HPDE6-E6E7 (cell line): Measurements from ENCODE around the gene REEP2.

ENCODE experiments used
- DNase-seq: peaks from one replicate; pipeline ENCODE4 v3.0.0; 2011; ENCODE audit warnings: missing footprints; ENCODE audit errors: extremely low spot score

REEP2 gene

DNA sequence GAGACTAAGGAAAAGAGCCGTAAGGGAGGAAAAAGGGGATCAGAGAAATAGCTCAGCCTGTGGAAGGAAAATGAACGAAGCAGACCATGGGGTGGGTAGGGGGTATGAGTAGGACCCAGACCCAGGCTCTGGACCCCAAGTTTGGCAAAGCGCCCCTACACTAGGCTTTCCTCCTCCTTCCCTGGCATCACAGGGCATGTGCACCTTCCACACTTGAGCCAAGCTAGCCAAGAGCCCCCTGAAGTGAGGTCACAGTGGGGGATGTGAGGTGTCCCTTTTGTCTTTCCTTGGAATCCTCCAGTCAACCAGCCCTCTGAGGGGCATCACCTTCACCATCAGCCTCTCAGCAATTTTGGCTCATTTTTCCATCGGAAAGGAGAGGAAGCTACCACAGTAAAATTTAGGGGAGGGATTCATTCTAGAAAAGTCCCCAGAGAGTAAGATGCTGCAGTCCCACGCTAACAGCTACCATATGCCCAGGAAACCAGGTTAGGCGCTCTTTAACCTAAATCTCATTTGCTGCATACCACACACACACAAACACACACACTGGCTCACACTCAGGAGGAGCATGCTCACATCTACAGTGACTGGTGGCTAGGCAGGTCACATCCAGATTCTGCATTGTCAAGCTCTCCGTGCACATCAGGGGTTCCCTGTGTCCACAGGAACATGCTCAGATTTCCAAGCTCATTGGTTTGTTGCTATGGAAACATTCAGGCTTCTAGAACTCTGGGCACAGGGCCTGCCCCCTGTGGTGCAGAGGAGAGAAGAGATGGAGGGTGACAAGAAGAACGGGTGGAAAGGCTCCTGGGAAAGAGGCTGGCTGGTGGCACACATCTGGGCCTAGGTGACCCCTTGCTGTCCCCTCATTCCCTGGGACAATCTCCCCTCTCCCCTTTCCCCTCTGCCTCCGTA is 9.9 kb downstream of the REEP2 start:
- no peak for DNase-seq

DNA sequence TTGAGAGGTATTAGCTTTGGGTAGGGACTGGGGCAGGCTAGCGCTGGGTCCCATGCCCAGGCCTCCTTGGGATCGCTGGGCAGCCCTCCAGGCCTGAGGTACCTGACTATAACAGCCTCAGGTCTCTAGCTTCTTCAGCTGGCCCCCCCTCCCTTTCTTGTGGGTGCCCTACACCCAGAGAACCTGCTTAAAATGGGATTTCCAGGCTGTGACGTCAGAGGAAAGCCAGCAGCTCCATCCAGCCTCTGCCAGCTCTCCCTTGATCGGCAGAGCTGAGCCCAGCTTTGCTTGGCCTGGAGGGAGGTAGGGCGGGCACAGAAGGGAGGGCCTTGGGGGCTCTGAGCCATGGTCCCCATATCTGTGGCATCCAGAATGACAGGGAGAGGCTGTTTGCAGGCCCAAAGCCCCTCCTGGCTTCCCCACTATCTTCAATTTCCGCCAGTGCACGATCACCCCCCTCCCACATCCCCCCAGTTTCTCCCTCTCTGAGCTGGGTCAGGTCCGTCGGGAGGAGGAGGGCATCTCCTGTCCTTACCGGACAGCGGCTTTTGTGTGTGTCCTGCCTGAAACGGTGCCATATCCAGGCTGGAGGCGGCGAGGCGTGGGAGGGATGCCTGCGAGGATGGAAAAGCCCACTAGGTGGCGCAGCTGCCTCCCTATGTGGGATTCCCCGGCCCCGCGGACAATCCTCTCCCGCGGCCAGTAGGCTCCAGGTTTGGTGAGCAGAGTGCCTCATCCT is 10.8 kb downstream of the REEP2 start:
- peak; percentile 95 for DNase-seq

DNA sequence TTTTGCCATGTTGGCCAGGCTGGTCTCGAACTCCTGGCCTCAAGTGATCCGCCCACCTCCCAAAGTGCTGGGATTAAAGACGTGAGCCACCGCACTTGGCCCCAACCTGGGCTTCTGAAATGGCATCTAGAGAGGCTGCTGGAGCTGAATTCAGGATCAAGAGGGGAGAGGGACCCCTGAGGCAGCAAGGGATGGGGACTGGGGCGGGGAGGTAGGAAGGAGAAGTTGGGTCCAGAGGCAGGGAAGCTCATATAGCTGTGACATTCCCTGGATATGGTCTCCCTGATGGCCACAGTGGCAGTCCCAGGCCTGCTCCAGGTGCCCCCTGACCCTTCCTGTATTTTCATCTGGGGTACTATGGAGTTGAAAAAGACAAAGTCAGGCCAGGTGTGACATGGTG is 12.1 kb downstream of the REEP2 start:
- no peak for DNase-seq

DNA sequence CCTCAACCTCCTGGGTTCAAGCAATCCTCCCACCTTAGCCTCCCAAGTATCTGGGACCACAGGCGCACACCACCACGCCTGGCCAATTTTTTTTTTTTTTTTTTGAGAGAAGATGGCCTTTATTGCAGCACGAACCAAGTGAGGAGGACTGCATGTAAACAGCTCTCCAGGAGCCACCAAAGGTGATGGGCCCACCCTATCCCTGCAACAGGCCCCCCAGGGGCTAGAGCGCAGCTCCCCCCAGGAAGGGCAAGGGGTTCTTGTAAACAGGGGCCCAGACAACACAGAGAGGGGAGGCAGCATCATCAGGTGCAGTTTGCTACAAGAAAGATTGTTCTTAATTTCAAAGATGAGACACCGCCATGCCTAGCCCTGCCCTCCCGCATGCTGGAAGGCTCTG is 13.9 kb downstream of the REEP2 start:
- no peak for DNase-seq

DNA sequence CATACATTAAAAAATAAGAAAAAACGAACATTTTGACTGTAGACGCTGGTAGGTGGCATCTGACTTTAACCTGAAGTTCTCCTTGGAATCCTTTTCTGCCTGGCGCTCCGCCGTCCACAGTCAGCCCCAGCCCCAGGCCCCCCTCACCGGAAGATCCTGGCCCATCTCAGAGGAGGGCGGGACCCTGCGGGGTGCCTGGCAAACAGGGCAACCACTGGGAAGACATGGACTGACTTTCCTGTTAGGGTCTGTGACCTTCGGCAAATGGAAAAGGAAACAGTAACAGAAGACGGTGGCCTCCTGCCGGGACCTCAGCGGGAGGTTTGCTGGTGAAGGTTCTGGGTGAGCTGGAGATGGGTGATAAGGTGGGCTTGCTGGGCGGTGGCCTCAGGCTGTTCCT is 14.7 kb downstream of the REEP2 start:
- DNase-seq: no peak

DNA sequence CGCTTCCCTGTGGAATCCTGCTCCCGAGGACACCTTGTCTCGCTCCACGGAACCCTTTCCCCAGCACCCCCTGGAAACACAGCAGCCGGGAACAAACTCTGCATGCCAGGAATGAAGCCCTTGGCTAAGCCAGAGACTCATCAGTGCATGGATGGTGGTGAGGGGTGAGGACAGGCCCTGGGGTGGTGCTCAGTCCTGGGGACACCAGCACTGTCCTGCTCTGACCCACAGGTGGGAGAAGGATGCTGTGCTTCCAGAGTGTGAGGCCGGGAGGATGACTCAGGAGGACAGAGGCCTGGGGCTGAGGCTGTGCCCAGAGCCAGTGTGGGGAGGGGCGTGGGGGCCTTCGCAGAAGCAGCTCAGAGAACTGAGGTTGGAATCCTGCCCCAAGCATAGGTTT is 15.3 kb downstream of the REEP2 start:
- no peak for DNase-seq

DNA sequence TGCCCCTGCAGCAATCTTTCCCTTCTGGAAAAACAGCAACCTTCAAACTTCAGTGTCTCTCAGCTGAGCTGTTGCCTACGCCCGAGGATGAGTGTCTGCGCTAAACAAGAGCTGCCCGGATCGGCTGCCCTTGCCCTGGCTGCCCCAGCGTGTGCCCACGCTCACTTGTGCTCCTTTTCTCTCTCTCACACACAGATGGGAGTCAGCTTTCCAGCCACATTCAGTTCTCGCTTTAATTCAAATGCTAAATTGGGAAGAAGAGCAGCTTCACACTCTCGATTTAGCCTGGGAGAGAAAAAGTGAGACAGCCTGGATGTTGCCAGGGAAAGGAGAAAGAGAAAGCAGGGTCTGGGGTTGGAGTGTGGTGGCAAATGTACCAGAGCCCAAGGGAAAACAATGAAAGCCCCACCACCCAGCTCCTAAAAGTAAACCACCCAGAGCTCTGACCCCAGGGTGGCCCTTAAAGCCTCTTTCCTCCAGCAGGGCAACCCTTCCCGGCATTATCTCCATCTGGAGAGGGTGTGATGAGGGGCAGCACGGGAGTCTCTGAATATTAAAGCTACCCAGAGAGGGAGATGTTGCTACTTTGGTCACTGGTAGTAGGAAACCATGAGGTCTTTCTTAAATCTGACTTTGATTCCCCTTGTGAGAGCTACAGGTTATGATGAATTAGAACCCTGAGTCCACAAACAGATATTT is 16.5 kb downstream of the REEP2 start:
- DNase-seq: no peak

DNA sequence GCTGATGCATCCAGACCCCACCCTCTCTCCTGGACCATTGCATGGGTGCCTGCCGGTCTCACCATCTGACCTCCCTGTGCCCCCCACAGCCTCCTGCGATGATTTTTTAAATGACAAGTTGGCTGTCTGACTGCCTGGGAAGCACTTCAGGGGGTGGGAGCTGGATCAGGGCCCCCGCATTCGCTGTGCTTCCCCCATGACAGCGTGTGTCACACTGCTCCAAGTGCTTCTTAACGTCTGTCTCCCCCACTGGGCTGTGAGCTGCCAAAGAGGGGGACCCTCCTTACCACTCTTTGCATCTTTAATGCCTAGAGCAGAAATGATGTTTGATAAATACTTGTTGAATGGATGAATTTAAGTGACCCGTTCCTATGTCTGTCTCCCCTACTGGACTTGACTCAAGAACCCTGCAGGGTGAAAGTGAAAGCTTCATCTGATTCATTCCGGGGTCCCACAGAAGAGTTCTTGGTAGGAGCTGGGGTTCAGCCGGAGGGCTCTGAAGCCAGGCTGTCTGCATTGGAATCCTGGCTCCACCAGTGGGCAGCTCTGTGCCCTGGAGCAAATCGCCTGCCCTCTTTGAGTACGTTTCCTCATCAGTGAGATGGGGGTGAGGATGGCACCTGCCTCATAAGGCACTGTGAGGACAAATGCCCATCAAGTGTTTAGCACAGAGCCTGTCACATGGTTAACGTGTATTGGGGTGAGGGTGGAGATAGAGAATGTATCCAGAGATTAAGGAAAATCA is 18.8 kb downstream of the REEP2 start:
- no peak for DNase-seq

DNA sequence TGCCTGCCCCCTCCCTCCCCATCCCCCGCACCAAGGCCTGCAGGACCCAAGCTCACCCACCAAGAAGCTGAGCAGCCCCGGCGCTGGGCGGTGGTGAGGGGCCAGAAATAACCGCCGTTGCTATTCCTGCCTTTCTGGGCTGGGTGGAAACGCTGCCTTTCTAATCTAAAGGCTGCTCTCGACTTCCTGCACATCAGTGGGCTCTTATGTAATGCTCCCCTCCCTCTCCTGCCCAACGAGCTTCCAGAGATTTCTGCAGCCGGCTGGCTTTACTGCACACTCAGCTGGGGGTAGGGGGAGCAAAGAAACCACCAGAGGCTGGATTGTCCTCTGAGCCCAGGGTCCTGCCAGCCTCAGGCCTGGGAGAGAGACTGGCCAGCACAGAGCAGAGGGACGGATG is 19.5 kb downstream of the REEP2 start:
- DNase-seq: no peak

DNA sequence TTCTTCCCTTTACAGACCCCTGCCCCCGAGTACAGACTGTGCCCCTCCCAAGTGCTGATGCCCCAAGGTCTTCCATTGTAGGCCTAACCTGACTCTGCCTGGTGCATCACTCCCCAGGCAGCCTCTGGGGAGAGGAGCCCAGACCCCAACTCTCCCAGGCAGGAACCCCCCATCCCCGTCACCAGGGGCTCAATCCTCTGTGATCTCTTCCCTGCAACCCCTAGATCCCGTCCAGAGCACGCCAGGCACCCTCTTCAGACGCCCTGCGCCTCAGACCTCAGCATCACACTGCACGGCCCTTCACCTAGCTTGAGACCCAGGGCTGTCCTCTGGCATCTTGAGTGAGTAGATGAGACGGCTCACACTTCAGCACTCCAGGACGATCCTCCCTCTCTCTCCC is 20.0 kb downstream of the REEP2 start:
- DNase-seq: no peak

DNA sequence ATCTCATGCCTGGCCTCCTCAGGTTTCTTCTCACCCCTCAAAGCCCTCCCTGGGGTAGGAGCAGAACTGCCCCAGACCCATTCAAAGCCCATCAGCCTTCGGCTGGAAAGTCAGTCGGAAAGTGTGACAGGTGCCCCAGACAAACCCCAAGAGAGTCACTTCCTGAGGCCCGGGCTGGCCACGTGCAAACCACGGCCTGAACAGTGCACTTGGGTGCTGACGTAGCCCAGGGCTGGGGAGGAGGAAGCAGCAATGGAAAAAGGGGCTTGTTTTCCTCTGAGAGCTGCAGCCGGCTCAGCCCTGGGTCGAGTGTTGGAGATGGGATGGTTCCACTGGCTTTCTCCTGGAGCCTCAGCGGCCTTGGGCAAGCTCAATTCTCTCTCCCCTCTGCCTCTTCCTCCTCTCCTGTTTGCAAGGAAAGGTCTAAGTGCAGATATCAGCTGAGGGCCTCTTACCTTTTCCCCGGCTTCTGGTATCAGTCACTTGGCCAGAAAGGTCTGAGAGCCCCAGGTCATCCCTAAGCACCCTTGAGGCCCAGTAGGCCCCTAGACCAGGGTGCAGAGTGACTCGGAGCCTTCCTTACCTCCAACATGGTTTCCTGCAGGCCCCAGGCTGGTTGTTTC is 20.6 kb downstream of the REEP2 start:
- DNase-seq: no peak

DNA sequence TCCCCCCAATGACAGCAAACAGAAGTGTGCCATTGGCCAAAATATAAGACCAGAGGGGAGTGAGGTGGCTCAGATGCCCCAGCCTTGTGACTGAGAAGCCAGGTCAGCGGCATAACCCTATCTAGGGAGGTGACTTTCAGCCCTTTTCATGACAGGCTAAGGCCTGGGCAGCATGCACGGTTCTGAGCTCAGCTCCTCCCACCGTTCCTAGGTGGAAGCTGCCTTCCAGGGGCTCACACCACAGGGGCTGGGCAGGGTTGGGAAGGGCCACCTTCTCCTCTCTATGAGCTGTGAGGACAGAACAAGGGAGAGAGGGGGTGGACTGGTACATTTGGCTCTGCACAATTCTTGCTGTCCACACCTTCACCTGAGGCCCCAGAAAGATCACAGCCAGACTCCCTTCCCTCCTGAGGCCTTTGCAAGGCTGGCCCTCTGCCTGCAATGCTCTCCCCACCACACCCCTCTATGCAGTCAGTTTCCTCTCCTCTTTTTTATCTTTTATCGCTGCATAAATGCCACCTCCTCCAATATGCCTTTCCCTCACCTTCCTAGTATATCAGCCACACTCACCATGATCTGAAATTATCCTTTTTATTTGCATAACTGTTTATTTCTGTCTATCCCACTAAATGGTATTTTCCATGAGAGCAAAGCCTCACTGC is 21.3 kb downstream of the REEP2 start:
- DNase-seq: no peak

DNA sequence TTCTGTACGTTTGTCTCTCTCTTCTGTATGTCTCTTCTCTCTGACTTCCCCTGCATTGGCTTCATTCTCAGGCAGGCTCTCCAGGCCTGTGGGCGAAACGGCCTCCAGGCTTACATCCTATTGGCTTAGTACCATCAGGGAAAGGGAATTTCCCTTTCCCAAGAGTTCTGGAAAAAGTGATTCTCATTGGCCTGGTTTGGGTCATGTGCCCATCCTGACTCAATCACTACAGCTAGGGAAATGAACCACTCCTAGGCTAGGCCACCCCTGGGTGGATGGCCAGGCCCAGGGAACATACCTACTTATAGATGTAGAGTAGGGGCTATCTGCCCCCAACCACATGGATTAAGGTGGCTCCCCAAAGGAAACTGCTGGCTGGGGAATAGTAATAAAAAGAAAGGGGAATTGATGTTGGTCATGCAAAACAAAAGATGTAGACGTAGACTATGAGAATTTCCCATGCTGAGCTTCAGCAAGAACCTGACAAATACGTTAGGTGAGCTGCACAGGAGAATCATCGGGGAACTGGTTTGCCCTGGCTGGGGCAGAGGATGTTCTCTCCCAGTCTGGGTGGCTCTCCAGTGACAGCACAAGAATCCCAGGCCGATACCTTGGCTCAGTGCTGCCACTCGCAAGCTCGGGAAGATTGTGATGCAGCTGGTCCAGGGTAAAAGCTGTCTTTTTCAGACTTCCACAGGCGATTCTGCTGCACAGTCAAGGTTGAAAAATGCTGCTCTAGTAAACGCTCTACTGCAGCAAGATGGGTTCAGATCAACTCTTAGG is 22.7 kb downstream of the REEP2 start:
- DNase-seq: no peak

DNA sequence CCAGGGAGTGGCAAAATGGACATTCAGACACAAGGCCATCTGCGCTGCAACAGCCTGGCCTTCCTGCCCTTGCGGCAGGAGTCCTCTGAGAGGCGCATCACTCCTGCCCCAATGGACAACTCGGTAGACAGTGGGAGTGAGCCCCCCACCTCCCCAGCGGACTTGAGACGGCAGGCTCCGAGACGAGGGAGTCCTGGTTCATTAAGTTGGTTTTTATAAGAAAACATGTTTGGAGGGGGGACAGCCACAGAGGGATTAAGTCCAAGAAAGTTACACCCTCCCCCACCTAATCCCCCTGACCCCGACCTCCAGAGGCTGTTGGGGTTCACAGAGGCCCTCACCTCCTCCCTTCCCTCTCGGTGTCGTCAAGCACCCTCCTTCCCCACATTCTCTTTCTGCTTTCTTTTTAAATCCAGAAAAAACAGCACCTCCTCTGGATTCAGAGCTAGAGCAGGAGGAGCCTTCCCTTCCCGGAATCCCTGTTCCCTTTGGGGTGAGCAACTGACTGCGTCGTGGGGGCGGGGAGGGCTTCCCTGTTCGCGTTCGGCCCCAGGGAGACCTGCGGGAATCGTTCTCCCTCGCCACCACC is 24.7 kb downstream of the REEP2 start:
- no peak for DNase-seq

DNA sequence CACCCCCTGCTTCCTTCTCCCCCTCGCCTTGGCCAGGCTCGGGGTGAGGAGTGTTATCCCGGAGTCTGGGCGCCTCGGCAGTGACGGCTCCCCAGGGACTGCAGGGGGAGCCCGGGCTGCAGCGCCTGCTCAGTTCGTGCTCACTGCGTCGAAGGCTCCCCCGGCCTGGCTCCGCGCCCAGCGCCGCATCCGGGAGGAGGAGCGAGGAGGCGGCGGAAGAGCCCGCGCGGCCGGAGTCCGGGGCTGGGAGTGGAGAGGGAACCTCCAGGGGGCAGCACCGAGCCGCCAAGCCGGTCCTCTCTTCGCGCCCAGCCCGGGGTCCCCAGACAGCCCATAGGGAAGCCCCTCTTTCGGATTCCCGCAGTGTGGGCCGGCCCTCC is 25.1 kb downstream of the REEP2 start:
- peak; percentile 94 for DNase-seq

DNA sequence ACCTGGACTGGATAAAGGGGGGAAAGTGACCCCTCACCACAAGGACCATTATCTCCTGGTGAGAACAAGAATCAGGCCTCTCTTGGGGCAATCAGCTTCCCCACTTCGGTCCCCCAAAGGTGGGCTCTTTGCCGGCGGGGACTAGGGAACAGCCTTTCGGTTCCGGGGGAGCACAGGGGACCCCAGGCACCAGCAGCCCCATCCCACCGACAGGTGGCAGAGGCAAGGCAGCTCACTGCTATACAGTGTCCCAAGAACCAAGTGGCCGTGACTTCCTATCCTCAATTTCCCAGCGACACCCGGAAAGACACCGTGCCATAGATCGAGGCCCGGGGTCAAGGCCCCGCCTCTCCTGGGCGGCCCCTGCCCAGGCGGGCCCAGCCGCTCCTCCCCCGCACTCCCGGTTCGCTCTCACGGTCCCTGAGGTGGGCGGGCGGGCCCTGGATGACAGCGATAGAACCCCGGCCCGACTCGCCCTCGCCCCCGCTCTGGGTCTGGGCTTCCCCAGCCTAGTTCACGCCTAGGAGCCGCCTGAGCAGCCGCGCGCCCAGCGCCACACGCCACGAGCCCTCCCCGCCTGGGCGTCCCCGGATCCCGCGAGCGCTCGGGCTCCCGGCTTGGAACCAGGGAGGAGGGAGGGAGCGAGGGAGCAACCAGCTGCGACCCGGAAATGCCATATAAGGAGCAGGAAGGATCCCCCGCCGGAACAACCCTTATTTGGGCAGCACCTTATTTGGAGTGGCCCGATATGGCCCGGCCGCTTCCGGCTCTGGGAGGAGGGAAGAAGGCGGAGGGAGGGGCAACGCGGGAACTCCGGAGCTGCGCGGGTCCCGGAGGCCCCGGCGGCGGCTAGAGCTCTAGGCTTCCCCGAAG is 25.8 kb downstream of the REEP2 start:
- DNase-seq: peak; percentile 88

DNA sequence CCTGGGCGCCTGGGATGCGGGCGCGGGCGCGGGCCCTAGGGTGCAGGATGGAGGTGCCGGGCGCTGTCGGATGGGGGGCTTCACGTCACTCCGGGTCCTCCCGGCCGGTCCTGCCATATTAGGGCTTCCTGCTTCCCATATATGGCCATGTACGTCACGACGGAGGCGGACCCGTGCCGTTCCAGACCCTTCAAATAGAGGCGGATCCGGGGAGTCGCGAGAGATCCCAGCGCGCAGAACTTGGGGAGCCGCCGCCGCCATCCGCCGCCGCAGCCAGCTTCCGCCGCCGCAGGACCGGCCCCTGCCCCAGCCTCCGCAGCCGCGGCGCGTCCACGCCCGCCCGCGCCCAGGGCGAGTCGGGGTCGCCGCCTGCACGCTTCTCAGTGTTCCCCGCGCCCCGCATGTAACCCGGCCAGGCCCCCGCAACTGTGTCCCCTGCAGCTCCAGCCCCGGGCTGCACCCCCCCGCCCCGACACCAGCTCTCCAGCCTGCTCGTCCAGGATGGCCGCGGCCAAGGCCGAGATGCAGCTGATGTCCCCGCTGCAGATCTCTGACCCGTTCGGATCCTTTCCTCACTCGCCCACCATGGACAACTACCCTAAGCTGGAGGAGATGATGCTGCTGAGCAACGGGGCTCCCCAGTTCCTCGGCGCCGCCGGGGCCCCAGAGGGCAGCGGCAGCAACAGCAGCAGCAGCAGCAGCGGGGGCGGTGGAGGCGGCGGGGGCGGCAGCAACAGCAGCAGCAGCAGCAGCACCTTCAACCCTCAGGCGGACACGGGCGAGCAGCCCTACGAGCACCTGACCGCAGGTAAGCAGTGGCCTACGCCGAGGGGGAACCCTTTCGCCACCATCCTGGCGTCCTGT is 26.6 kb downstream of the REEP2 start, which contains the start of gene EGR1:
Gene EGR1, plus strand, starts transcription at position 219 of the 864 bp plus-strand sequence. Its CDS starts 283 bp downstream, at position 502.
- DNase-seq: peak; percentile 73
